ENCODE data around the gene DUSP3. TPM values are rescaled to one million over a fixed set of nuclear protein-coding genes. Genes with fewer than 3 reads are reported as not detected.
A peak's percentile ranks its signal among the peaks of the same experiment; 100 is the strongest.

DUSP3 gene
- total RNA-seq (9.8 TPM), polyA plus RNA-seq (1 to 10 TPM; 4.6 to 6.5 (median 6.0) TPM)

DNA sequence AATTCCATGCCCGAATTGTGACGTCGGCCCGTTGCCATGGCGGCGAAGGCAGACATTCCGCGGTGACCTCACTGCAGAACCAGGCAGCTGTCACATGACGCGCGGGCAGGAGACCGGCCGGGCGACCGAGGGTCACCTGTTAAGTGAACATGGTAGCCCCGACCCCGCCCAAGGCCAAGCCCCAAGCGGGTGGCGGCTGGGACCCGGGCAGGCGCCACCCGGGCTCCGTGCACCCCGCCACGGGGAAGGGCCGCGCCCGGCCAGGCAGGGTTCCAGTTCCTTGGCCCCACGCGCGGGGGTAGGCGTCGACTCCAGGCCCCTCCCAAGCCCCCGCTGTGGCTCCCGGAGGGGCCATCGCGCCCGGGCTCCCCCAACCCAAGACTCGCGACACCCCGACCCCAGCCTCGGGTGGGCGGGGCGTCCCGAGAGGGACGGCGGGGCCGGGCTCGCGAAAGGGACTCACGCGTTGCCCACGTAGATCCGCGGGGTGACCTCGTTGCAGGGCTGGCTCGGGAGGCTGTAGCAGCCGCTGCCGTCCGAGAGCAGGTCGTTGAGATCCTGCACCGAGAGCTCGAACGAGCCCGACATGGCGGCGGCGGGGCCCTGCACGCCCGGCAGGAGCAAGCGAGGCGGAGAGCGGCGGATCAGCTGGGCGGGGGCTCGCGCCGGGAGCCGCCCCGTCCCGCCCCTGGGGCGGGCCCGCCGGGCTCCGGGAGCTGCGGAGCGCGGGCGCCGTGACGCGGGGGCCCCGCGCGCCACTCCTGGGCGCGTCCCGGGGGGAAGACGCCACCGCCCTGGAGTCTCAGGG is at the start of gene DUSP3:
TSS of gene DUSP3 (minus strand) at position 641 of the 808 bp plus-strand sequence. CDS start at position 588, 53 bp downstream.
- Mint-ChIP-seq H3K4me1 (peaks cover 0 to 13% (median 2%) of the 10 kb centered on the region in 4 donors), H3K36me3 (no peaks in the 10 kb centered on the region), H3K4me3 (peak within 1 kb of the TSS; percentile 84 to 93 (median 86)), H3K27me3 (peaks cover 34% of the 10 kb centered on the region), H3K9me3 (no peaks in the 10 kb centered on the region), H3K27ac (peak within 1 kb of the TSS; percentile 32 to 65 (median 58))
- Histone ChIP-seq H3K4me1 (ENCODE audit: control insufficient read depth, insufficient read depth, low read length, poor library complexity, severe bottlenecking) (peaks cover 12% of the 10 kb centered on the region), H3K36me3 (ENCODE audit: control insufficient read depth, insufficient read depth, low read length) (no peaks in the 10 kb centered on the region), H3K27ac (ENCODE audit: insufficient read depth, low read length, poor library complexity, severe bottlenecking) (peak within 1 kb of the TSS; percentile 57), H3K27me3 (ENCODE audit: control insufficient read depth, insufficient read depth, low read length) (peaks cover 30% of the 10 kb centered on the region), H3K9me3 (ENCODE audit: control insufficient read depth in 2 of 2, low read length in 2 of 2) (no peaks in the 10 kb centered on the region), H3K4me3 (ENCODE audit: low read depth, low read length) (peak within 1 kb of the TSS; percentile 56)
- ATAC-seq (ENCODE audit: low read depth in 2 of 2) (peak; percentile 95), DNase-seq (peak; percentile 66 to 76 (median 72))

DNA sequence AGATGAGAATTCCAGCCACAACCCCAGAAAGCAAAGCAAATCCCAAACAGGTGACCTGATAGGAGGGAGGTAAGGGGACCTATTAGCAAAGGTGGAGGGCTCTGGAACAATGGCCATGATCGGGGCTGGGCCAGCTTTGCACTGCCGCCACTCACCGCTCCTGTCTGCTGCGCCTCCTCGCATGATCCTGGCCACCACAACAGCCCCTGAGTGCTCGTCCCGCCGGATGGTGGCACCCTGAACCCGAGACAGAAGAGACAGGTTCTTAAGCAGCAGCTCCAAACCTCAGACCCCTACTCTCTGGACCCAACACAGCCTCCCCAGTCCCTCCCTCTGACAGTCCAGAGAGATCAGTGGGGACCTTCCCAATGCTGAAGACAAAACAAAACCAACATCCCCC is 48.8 kb upstream of the DUSP3 start:
- H3K4me3 Mint-ChIP-seq, result no peak overlapping the region
- H3K36me3 Mint-ChIP-seq, result no peaks in the 10 kb centered on the region
- no peaks in the 10 kb centered on the region for H3K9me3 Mint-ChIP-seq
- Histone ChIP-seq H3K36me3 (ENCODE audit: control insufficient read depth, insufficient read depth, low read length) (no peaks in the 10 kb centered on the region), H3K4me3 (ENCODE audit: low read depth, low read length) (no peak overlapping the region), H3K9me3 (ENCODE audit: control insufficient read depth in 2 of 2, low read length in 2 of 2) (no peaks in the 10 kb centered on the region), H3K27me3 (ENCODE audit: control insufficient read depth, insufficient read depth, low read length) (peaks cover 3% of the 10 kb centered on the region), H3K27ac (ENCODE audit: insufficient read depth, low read length, poor library complexity, severe bottlenecking) (no peak overlapping the region), H3K4me1 (ENCODE audit: control insufficient read depth, insufficient read depth, low read length, poor library complexity, severe bottlenecking) (no peaks in the 10 kb centered on the region)
- no peak for ATAC-seq (ENCODE audit: low read depth in 2 of 2)
- H3K4me1 Mint-ChIP-seq, result peaks cover 0 to 9% (median 0%) of the 10 kb centered on the region in 4 donors
- no peak for DNase-seq
- H3K27ac Mint-ChIP-seq, result no peak overlapping the region
- H3K27me3 Mint-ChIP-seq, result peaks cover 33% of the 10 kb centered on the region

DNA sequence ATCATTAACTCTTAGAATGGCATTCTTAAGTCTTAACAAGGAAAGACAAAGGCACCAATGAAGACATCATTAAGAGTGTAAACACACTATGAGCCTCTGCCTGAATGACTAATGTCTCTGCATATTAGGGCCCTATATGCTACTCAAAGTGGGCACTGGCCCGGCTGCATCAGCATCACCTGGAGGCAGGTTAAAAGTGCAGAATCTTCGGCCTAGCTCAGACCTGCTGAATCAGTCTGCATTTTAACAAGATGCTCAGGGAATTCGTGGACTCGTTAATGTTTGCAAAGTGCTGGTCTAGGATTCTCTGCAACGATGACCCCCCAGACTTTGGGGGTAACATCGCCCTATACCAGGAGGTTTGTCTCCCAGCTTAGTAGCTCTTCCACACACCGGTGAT is 47.4 kb upstream of the DUSP3 start:
- Histone ChIP-seq H3K4me3 (ENCODE audit: low read depth, low read length) (no peak overlapping the region), H3K4me1 (ENCODE audit: control insufficient read depth, insufficient read depth, low read length, poor library complexity, severe bottlenecking) (no peaks in the 10 kb centered on the region), H3K27ac (ENCODE audit: insufficient read depth, low read length, poor library complexity, severe bottlenecking) (no peak overlapping the region), H3K36me3 (ENCODE audit: control insufficient read depth, insufficient read depth, low read length) (no peaks in the 10 kb centered on the region), H3K9me3 (ENCODE audit: control insufficient read depth in 2 of 2, low read length in 2 of 2) (no peaks in the 10 kb centered on the region), H3K27me3 (ENCODE audit: control insufficient read depth, insufficient read depth, low read length) (no peaks in the 10 kb centered on the region)
- Mint-ChIP-seq H3K4me1 (peaks cover 0 to 2% (median 0%) of the 10 kb centered on the region in 4 donors), H3K4me3 (no peak overlapping the region), H3K27ac (no peak overlapping the region), H3K27me3 (peaks cover 20% of the 10 kb centered on the region), H3K36me3 (no peaks in the 10 kb centered on the region), H3K9me3 (no peaks in the 10 kb centered on the region)
- DNase-seq, result no peak
- no peak for ATAC-seq (ENCODE audit: low read depth in 2 of 2)

DNA sequence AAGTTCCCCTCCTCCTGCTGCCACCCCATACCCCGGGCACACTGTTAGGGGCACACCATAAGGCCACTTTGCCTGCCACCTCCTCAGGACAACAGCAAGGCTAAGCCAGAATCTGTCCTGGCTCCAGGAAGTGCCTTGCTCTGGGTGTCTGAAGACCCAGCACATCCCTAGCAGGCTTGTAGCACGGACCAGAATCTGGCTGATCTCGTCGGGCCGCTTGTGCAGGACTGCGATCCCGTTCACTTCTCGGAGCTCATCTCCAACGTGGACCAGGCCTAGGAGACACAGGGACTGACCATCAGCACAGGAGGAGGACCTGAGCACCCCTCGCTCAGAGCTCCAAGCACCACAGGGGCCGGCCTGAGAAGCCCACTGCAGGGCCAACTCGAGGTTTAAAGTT is 46.8 kb upstream of the DUSP3 start:
- Histone ChIP-seq H3K9me3 (ENCODE audit: control insufficient read depth in 2 of 2, low read length in 2 of 2) (no peaks in the 10 kb centered on the region), H3K27ac (ENCODE audit: insufficient read depth, low read length, poor library complexity, severe bottlenecking) (no peak overlapping the region), H3K36me3 (ENCODE audit: control insufficient read depth, insufficient read depth, low read length) (no peaks in the 10 kb centered on the region), H3K4me1 (ENCODE audit: control insufficient read depth, insufficient read depth, low read length, poor library complexity, severe bottlenecking) (no peaks in the 10 kb centered on the region), H3K27me3 (ENCODE audit: control insufficient read depth, insufficient read depth, low read length) (no peaks in the 10 kb centered on the region), H3K4me3 (ENCODE audit: low read depth, low read length) (no peak overlapping the region)
- Mint-ChIP-seq H3K4me3 (no peak overlapping the region), H3K27me3 (peaks cover 13% of the 10 kb centered on the region), H3K27ac (no peak overlapping the region), H3K4me1 (no peaks in the 10 kb centered on the region), H3K9me3 (no peaks in the 10 kb centered on the region), H3K36me3 (no peaks in the 10 kb centered on the region)
- DNase-seq (no peak), ATAC-seq (ENCODE audit: low read depth in 2 of 2) (no peak)

DNA sequence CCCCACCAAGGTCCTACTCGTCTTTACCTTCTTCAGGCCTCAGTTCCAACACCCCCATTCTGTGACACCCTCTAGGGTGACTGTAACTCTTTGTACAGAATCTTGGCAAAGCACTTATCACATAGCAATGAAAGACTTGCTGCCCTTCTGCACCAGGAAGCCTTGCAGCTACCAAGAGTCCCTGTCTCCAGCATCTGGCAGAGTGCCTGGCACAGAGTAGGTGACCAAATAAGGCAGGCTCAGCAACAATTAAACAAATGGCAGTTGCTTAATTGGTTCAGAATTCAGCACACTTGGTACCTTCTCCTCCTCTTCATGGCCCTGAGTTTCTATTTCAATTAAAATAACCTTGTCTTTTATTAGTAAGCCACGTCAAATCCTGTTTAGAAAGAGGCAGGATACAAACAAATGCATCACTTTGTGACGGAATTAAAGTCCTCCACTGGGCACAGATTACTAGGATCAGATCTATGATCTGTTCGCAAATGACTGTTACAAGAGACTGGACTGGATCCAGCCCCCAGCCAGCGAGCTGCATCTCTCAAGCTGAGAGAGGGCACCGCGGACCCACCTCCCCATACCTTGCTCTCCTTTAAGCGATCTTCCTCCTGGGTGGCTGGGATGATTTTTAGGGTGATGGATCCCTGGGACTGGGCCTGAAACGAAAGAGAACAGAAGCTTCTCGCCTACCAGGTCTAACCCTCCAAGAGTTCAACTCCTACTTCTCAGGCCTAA is 44.7 kb upstream of the DUSP3 start:
- Histone ChIP-seq H3K36me3 (ENCODE audit: control insufficient read depth, insufficient read depth, low read length) (no peaks in the 10 kb centered on the region), H3K27ac (ENCODE audit: insufficient read depth, low read length, poor library complexity, severe bottlenecking) (no peak overlapping the region), H3K9me3 (ENCODE audit: control insufficient read depth in 2 of 2, low read length in 2 of 2) (no peaks in the 10 kb centered on the region), H3K27me3 (ENCODE audit: control insufficient read depth, insufficient read depth, low read length) (no peaks in the 10 kb centered on the region), H3K4me3 (ENCODE audit: low read depth, low read length) (no peak overlapping the region), H3K4me1 (ENCODE audit: control insufficient read depth, insufficient read depth, low read length, poor library complexity, severe bottlenecking) (no peaks in the 10 kb centered on the region)
- no peaks in the 10 kb centered on the region for H3K4me1 Mint-ChIP-seq
- no peaks in the 10 kb centered on the region for H3K9me3 Mint-ChIP-seq
- no peak for ATAC-seq (ENCODE audit: low read depth in 2 of 2)
- no peak overlapping the region for H3K27ac Mint-ChIP-seq
- no peak for DNase-seq
- H3K4me3 Mint-ChIP-seq, result no peak overlapping the region
- no peaks in the 10 kb centered on the region for H3K36me3 Mint-ChIP-seq
- H3K27me3 Mint-ChIP-seq, result no peaks in the 10 kb centered on the region

DNA sequence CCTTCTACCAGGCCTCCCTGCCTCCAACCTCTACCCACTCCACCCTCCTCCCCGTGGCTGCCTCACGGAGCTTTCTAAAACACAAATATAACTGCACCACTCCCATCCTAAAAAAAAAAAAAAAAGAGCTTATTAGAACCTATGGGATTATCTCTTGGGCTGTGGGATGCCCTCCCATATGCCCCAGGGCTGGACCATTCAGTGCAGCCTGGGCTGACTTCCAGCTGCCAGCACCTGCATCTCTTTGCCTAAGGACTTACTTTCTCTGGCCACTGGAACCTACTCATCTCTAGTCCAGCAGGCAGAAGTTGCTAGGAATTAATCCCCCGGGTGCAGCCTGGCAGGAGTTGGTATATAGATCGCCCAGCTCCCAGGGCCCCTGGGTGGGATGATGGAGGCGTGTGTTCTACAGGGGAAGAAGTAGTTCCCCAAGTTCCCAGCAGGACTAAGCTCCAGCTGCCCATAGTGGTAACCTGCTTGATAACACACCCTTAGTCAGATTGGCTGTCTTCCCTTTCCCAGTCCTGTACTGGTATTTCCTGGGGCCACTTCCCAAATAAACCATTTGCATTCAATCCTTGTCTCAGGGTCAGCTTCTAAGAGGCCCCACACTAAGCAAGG is 43.9 kb upstream of the DUSP3 start:
- DNase-seq (no peak), ATAC-seq (ENCODE audit: low read depth in 2 of 2) (no peak)
- H3K4me1 ChIP-seq (ENCODE audit: control insufficient read depth, insufficient read depth, low read length, poor library complexity, severe bottlenecking), result no peaks in the 10 kb centered on the region
- H3K9me3 Mint-ChIP-seq, result no peaks in the 10 kb centered on the region
- H3K4me1 Mint-ChIP-seq, result no peaks in the 10 kb centered on the region
- no peaks in the 10 kb centered on the region for H3K36me3 Mint-ChIP-seq
- H3K27ac ChIP-seq (ENCODE audit: insufficient read depth, low read length, poor library complexity, severe bottlenecking), result no peak overlapping the region
- H3K4me3 ChIP-seq (ENCODE audit: low read depth, low read length), result no peak overlapping the region
- no peaks in the 10 kb centered on the region for H3K27me3 Mint-ChIP-seq
- no peaks in the 10 kb centered on the region for H3K36me3 ChIP-seq (ENCODE audit: control insufficient read depth, insufficient read depth, low read length)
- no peaks in the 10 kb centered on the region for H3K9me3 ChIP-seq (ENCODE audit: control insufficient read depth in 2 of 2, low read length in 2 of 2)
- H3K27ac Mint-ChIP-seq, result no peak overlapping the region
- H3K27me3 ChIP-seq (ENCODE audit: control insufficient read depth, insufficient read depth, low read length), result no peaks in the 10 kb centered on the region
- no peak overlapping the region for H3K4me3 Mint-ChIP-seq

DNA sequence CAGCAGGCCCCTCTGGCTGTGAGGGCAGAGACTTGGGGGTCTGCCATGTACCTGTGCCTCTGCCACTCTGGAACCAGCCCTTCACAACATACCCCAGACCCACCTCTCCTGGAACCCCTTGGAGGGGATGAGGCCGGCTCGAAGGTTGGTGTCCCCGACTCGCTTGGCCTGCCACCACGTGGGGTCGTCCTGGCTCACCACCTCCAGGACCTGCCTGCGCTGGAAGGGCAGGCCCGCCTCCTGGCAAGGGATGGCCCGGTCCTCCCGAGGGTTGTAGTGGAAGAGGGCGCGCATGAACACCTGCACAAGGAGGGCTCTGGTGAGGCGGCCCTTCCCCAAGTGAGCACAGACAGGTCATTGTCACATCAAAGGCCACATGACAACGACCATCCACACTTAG is 42.0 kb upstream of the DUSP3 start:
- Histone ChIP-seq H3K36me3 (ENCODE audit: control insufficient read depth, insufficient read depth, low read length) (no peaks in the 10 kb centered on the region), H3K4me3 (ENCODE audit: low read depth, low read length) (no peak overlapping the region), H3K27ac (ENCODE audit: insufficient read depth, low read length, poor library complexity, severe bottlenecking) (no peak overlapping the region), H3K4me1 (ENCODE audit: control insufficient read depth, insufficient read depth, low read length, poor library complexity, severe bottlenecking) (no peaks in the 10 kb centered on the region), H3K27me3 (ENCODE audit: control insufficient read depth, insufficient read depth, low read length) (no peaks in the 10 kb centered on the region), H3K9me3 (ENCODE audit: control insufficient read depth in 2 of 2, low read length in 2 of 2) (no peaks in the 10 kb centered on the region)
- no peaks in the 10 kb centered on the region for H3K4me1 Mint-ChIP-seq
- H3K27me3 Mint-ChIP-seq, result no peaks in the 10 kb centered on the region
- no peak overlapping the region for H3K4me3 Mint-ChIP-seq
- DNase-seq (no peak), ATAC-seq (ENCODE audit: low read depth in 2 of 2) (no peak)
- no peak overlapping the region for H3K27ac Mint-ChIP-seq
- no peaks in the 10 kb centered on the region for H3K36me3 Mint-ChIP-seq
- H3K9me3 Mint-ChIP-seq, result no peaks in the 10 kb centered on the region

Data from CD4-positive, CD25-positive, alpha-beta regulatory T cell (primary cell).